PC-3 (cell line): Measurements from ENCODE around the gene IGFL2. TPM values are rescaled to one million over a fixed set of nuclear protein-coding genes. Genes with fewer than 3 reads are reported as not detected.

Source experiments
- ATAC-seq: fragments of 200-7000 bp; cut with Tn5 transposase; 2 replicates; pipeline ENCODE4 v1.9.1; 2020; ENCODE audit warnings: mild to moderate bottlenecking, moderate library complexity
- BruUV-seq: library from RNA; stranded (reverse); fragments of 400-500 nt; replicated peaks from 2 replicates; lab custom pipeline; 2021; lab: Mats Ljungman, UMichigan
- CTCF ChIA-PET: fragments of 300-600 bp; sonication (Branson Sonifier 250); formaldehyde crosslinking; loops from one replicate; lab custom pipeline; 2022; ENCODE audit warnings: antibody characterized with exemption; lab: Charles Lee
- POLR2A ChIA-PET: fragments of 300-600 bp; sonication (Branson Sonifier 250); formaldehyde crosslinking; loops from one replicate; lab custom pipeline; 2022; ENCODE audit warnings: antibody characterized with exemption; ENCODE audit not compliant: unreplicated experiment; lab: Charles Lee
- DNase-seq: peaks from one replicate; pipeline ENCODE4 v3.0.0-alpha.2; 2015
- H2AFZ ChIP-seq: fragments of 300-600 bp; sonication (generic); 2 replicates; pipeline ENCODE4 v1.6.0; 2016; ENCODE audit warnings: antibody characterized with exemption, low read length
- H3F3A ChIP-seq: fragments of 300-600 bp; sonication (generic); one replicate; pipeline ENCODE4 v1.6.0; 2017; ENCODE audit warnings: antibody characterized with exemption, low read length, control low read depth, mild to moderate bottlenecking; ENCODE audit not compliant: unreplicated experiment
- H3K27ac ChIP-seq: fragments of 300-600 bp; sonication (generic); 2 replicates; pipeline ENCODE4 v1.5.1; 2016; ENCODE audit warnings: mild to moderate bottlenecking, low read length
- H3K27me3 ChIP-seq: fragments of 300-600 bp; sonication (generic); 2 replicates; pipeline ENCODE4 v1.6.1; 2016; ENCODE audit warnings: low read length, mixed read lengths
- H3K36me3 ChIP-seq: fragments of 300-600 bp; sonication (generic); 2 replicates; pipeline ENCODE4 v1.6.1; 2016; ENCODE audit warnings: low read depth, mixed run types, low read length, mixed read lengths
- H3K4me1 ChIP-seq: fragments of 300-600 bp; sonication (generic); 2 replicates; pipeline ENCODE4 v1.5.1; 2016; ENCODE audit warnings: low read length; ENCODE audit not compliant: insufficient read depth
- H3K4me2 ChIP-seq: fragments of 300-600 bp; sonication (generic); 2 replicates; pipeline ENCODE4 v1.6.0; 2016; ENCODE audit warnings: low read length
- H3K4me3 ChIP-seq: fragments of 300-600 bp; sonication (generic); 2 replicates; pipeline ENCODE4 v1.5.1; 2016; ENCODE audit warnings: mild to moderate bottlenecking, low read length, mixed read lengths
- H3K79me2 ChIP-seq: fragments of 300-600 bp; sonication (generic); 2 replicates; pipeline ENCODE4 v1.6.1; 2017; ENCODE audit warnings: low read length, mixed read lengths
- H3K9ac ChIP-seq: fragments of 300-600 bp; sonication (generic); 2 replicates; pipeline ENCODE4 v1.6.0; 2016; ENCODE audit warnings: mild to moderate bottlenecking, low read length
- H3K9me2 ChIP-seq: fragments of 300-600 bp; sonication (generic); replicated peaks from 2 replicates; pipeline ENCODE4 v1.6.1; 2016; ENCODE audit warnings: mixed run types, low read length, mixed read lengths
- H3K9me3 ChIP-seq: fragments of 300-600 bp; sonication (generic); 2 replicates; pipeline ENCODE4 v1.6.1; 2016; ENCODE audit warnings: low read length, mixed read lengths
- H4K20me1 ChIP-seq: fragments of 300-600 bp; sonication (generic); 2 replicates; pipeline ENCODE4 v1.6.1; 2016; ENCODE audit warnings: low read length, mixed read lengths
- EZH2 ChIP-seq: fragments of 300-600 bp; sonication (generic); IDR thresholded peaks from one replicate; pipeline ENCODE4 v1.6.1; 2017; ENCODE audit warnings: antibody characterized with exemption, mild to moderate bottlenecking, low read length; ENCODE audit not compliant: unreplicated experiment
- EZH2phosphoT487 ChIP-seq: fragments of 300-600 bp; sonication (generic); IDR thresholded peaks from 2 replicates; pipeline ENCODE4 v1.6.1; 2018; ENCODE audit warnings: mild to moderate bottlenecking, antibody characterized with exemption, low read length, borderline replicate concordance
- intact Hi-C: fragments of 100-400 bp; cut with micrococcal nuclease; formaldehyde crosslinking; loops from 2 replicates; pipeline ENCODE4 v1.9.0; 2023
- total RNA-seq: library from RNA; depleted of rRNA; stranded (reverse); fragments of >200 nt; gene quantifications from 2 replicates; pipeline ENCODE4 v1.2.3, GENCODE V29; 2014
- TF ChIP-seq, protein P1 (sequence below): fragments of 300-600 bp; sonication (generic); conservative IDR thresholded peaks from 2 replicates; pipeline ENCODE4 v1.5.1; 2017; ENCODE audit warnings: antibody characterized with exemption, low read depth, mild to moderate bottlenecking, low read length

The IGFL2 gene
- total RNA-seq, 1 experiment from 2014 or later = not detected

DNA sequence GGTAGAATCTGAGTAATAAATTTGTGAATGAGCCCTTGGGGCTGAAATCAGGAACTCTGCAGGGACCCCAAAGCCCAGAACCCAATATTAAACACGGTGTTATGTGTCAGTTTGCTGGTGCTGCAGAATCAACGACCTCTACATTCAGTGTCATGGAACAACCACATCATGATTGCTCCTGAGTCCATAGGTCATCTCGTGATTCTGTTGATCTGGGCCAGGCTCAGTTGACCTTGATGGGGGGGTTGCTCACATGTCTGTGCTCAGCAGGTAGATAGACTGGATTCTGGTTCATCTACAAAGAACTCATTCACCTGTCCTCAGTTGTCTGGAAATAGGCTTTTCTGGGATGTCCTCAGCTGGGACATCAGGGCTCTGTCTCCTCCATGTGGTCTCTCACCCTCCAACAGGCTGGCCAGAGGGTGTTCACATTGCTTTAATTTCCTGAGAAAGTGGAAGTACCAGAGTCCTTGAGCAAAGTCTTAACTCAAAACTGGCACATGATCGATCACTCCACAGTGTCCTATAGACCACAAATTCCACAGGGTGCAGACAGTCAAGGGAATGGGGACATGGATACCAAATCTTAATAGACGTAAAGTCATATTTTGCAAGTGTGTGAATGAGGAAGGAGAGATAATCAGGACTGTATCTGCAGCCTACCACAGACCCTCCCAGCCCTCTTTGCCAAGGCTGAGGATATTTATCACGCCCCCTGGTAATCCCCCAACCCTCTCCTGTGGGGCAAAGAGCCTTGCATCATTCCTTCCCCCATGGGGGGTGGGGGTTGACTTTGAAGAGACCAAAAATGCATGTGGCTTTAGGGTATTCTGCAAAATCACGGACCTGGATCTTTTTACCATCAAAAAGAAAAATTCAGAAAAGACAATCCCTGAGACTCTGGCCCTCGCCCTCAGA lies 42.2 kb downstream of the IGFL2 start:
- BruUV-seq = no TSS peak
- ATAC-seq (no peak), DNase-seq (no peak)
- no peak overlapping the region for H2AFZ ChIP-seq
- H3F3A ChIP-seq = no peaks in the 10 kb centered on the region
- no peaks in the 10 kb centered on the region for H3K9me2 ChIP-seq
- H3K9me3 ChIP-seq = no peaks in the 10 kb centered on the region
- H4K20me1 ChIP-seq = no peaks in the 10 kb centered on the region
- H3K27me3 ChIP-seq = peaks cover 18% of the 10 kb centered on the region
- H3K4me1 ChIP-seq = peaks cover 12% of the 10 kb centered on the region
- no peak overlapping the region for H3K9ac ChIP-seq
- no peaks in the 10 kb centered on the region for H3K79me2 ChIP-seq
- intact Hi-C loops = loop anchor here (1.0 to 5.0 kb wide), 3 partner anchors 75 to 163 kb away; no protein-coding TSS in a partner anchor
- H3K4me2 ChIP-seq = no peak overlapping the region
- H3K4me3 ChIP-seq = no peak overlapping the region
- ChIA-PET CTCF (interaction anchor here (1.0 to 1.7 kb wide), 3 partner anchors 74 to 112 kb away, joined by 4 to 13 read pairs (median 6); no protein-coding TSS in a partner anchor), POLR2A (no interaction called here)
- H3K36me3 ChIP-seq = no peaks in the 10 kb centered on the region
- TF ChIP-seq, protein P1, sequence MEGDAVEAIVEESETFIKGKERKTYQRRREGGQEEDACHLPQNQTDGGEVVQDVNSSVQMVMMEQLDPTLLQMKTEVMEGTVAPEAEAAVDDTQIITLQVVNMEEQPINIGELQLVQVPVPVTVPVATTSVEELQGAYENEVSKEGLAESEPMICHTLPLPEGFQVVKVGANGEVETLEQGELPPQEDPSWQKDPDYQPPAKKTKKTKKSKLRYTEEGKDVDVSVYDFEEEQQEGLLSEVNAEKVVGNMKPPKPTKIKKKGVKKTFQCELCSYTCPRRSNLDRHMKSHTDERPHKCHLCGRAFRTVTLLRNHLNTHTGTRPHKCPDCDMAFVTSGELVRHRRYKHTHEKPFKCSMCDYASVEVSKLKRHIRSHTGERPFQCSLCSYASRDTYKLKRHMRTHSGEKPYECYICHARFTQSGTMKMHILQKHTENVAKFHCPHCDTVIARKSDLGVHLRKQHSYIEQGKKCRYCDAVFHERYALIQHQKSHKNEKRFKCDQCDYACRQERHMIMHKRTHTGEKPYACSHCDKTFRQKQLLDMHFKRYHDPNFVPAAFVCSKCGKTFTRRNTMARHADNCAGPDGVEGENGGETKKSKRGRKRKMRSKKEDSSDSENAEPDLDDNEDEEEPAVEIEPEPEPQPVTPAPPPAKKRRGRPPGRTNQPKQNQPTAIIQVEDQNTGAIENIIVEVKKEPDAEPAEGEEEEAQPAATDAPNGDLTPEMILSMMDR = no peak
- TF ChIP-seq EZH2phosphoT487 (no peak), EZH2 (no peak)
- no peak overlapping the region for H3K27ac ChIP-seq

DNA sequence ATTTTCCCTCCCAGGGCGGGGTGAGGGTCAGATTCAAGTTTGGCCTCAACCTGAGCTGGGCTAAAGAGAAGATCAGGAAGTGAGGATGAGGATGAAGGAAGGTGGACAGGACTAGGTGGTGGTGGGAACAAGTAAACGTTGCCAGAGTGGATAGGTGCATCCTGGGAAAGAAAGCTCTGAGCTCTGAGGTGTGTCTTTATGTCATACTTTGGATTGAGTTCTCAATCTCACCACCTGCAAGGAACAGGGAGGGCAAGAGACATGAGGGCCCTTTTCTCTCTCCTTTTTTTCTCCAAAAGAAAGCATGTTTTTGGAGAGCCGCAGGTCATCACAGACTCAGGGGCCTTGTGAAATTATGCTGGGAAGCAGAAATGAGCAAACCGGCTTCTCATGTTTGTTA lies 43.3 kb downstream of the IGFL2 start:
- ChIA-PET CTCF (no interaction called here), POLR2A (no interaction called here)
- DNase-seq (no peak), ATAC-seq (no peak)
- H3K4me2 ChIP-seq = no peak overlapping the region
- intact Hi-C loops = loop anchor here (5.0 kb wide), 1 partner anchor 164 kb away; no protein-coding TSS in a partner anchor
- no peak overlapping the region for H3K27ac ChIP-seq
- H3K36me3 ChIP-seq = no peaks in the 10 kb centered on the region
- no TSS peak for BruUV-seq
- H3K9me2 ChIP-seq = no peaks in the 10 kb centered on the region
- peaks cover 18% of the 10 kb centered on the region for H3K27me3 ChIP-seq
- TF ChIP-seq EZH2phosphoT487 (no peak), EZH2 (no peak)
- TF ChIP-seq, protein P1 = no peak
- H3K9ac ChIP-seq = no peak overlapping the region
- H3F3A ChIP-seq = no peaks in the 10 kb centered on the region
- H3K79me2 ChIP-seq = no peaks in the 10 kb centered on the region
- H2AFZ ChIP-seq = no peak overlapping the region
- H4K20me1 ChIP-seq = no peaks in the 10 kb centered on the region
- H3K4me1 ChIP-seq = peaks cover 12% of the 10 kb centered on the region
- no peak overlapping the region for H3K4me3 ChIP-seq
- H3K9me3 ChIP-seq = no peaks in the 10 kb centered on the region
